ENCODE data around the gene SEC14L2.

Gene SEC14L2

GRCh38 chr22:30385942-30386341 is 10.9 kb upstream of the SEC14L2 start:
- no peak for TF ChIP-seq CTCF (IDR thresholded peaks at IDR 0.05; ENCODE audit: low read depth, low read length, missing control alignments)
- no peak for DNase-seq (ENCODE audit: extremely low read depth, low read depth)
- H3K4me3 ChIP-seq (replicated peaks; ENCODE audit: low read depth, low read length), result no peak overlapping the region

GRCh38 chr22:30386608-30386959 is 10.2 kb upstream of the SEC14L2 start:
- no peak for DNase-seq (ENCODE audit: extremely low read depth, low read depth)
- TF ChIP-seq CTCF (IDR thresholded peaks at IDR 0.05; ENCODE audit: low read depth, low read length, missing control alignments), result no peak

GRCh38 chr22:30386960-30387827 is 9.6 kb upstream of the SEC14L2 start, which contains the start of gene RNF215:
TSS of gene RNF215 (minus strand) at chr22:30387411. CDS start at chr22:30387313, 98 bp downstream.
- H3K4me3 ChIP-seq (replicated peaks; ENCODE audit: low read depth, low read length), result peak within 1 kb of the TSS; percentile 51
- peak; percentile 73 for TF ChIP-seq CTCF (IDR thresholded peaks at IDR 0.05; ENCODE audit: low read depth, low read length, missing control alignments)
- no peak for DNase-seq (ENCODE audit: extremely low read depth, low read depth)

More at GRCh38 chr22:30386608-30386959, 10.2 kb upstream of the SEC14L2 start:
- peak overlapping the region; percentile 51 for H3K4me3 ChIP-seq (replicated peaks; ENCODE audit: low read depth, low read length)

- peak; percentile 83 for TF ChIP-seq CTCF (IDR thresholded peaks at IDR 0.05; ENCODE audit: low read depth, low read length, missing control alignments)
- DNase-seq (ENCODE audit: extremely low read depth, low read depth), result peak; percentile 31
- H3K4me3 ChIP-seq (replicated peaks; ENCODE audit: low read depth, low read length), result no peak overlapping the region
These were observed 5.7 kb upstream of the SEC14L2 start for GRCh38 chr22:30390974-30391691.

GRCh38 chr22:30392661-30393321 is 4.0 kb upstream of the SEC14L2 start:
- no peak for TF ChIP-seq CTCF (IDR thresholded peaks at IDR 0.05; ENCODE audit: low read depth, low read length, missing control alignments)
- H3K4me3 ChIP-seq (replicated peaks; ENCODE audit: low read depth, low read length), result no peak overlapping the region
- DNase-seq (ENCODE audit: extremely low read depth, low read depth), result no peak

- no peak overlapping the region for H3K4me3 ChIP-seq (replicated peaks; ENCODE audit: low read depth, low read length)
- TF ChIP-seq CTCF (IDR thresholded peaks at IDR 0.05; ENCODE audit: low read depth, low read length, missing control alignments), result no peak
- no peak for DNase-seq (ENCODE audit: extremely low read depth, low read depth)
These were observed 3.5 kb upstream of the SEC14L2 start for GRCh38 chr22:30393322-30393680.

Data from HFF-Myc (cell line).